Measurements from ENCODE around the gene BABAM2. TPM values are rescaled to one million over a fixed set of nuclear protein-coding genes. Genes with fewer than 3 reads are reported as not detected.

Gene BABAM2
- total RNA-seq, 4 donors from 2014 or later = 35.0 to 70.5 (median 51.5) TPM

GRCh38 chr2:28173377-28173776 lies 282.8 kb downstream of the BABAM2 start:
- H3K27me3 ChIP-seq = no peaks in the 10 kb centered on the region
- H3K9me3 ChIP-seq = peaks cover 0 to 7% (median 0%) of the 10 kb centered on the region in 4 donors
- H3K4me1 ChIP-seq = peaks cover 0 to 4% (median 0%) of the 10 kb centered on the region in 4 donors
- no peak overlapping the region for H3K27ac ChIP-seq
- DNase-seq = no peak
- no peaks in the 10 kb centered on the region for H3K36me3 ChIP-seq
- no peak for TF ChIP-seq POLR2A (IDR thresholded peaks at IDR 0.05)
- TF ChIP-seq CTCF (IDR thresholded peaks at IDR 0.05) = no peak
- H3K4me3 ChIP-seq = no peak overlapping the region

GRCh38 chr2:28174211-28174610 lies 283.7 kb downstream of the BABAM2 start:
- Histone ChIP-seq H3K4me3 (no peak overlapping the region), H3K27ac (no peak overlapping the region), H3K36me3 (no peaks in the 10 kb centered on the region), H3K4me1 (peaks cover 0 to 4% (median 0%) of the 10 kb centered on the region in 4 donors), H3K9me3 (peaks cover 0 to 7% (median 0%) of the 10 kb centered on the region in 4 donors), H3K27me3 (no peaks in the 10 kb centered on the region)
- TF ChIP-seq POLR2A (IDR thresholded peaks at IDR 0.05) (no peak), CTCF (IDR thresholded peaks at IDR 0.05) (no peak)
- DNase-seq = no peak

GRCh38 chr2:28175028-28175427 lies 284.5 kb downstream of the BABAM2 start:
- Histone ChIP-seq H3K27me3 (no peaks in the 10 kb centered on the region), H3K4me1 (peaks cover 0 to 4% (median 0%) of the 10 kb centered on the region in 4 donors), H3K4me3 (no peak overlapping the region), H3K9me3 (peaks cover 0 to 7% (median 0%) of the 10 kb centered on the region in 4 donors), H3K27ac (no peak overlapping the region), H3K36me3 (no peaks in the 10 kb centered on the region)
- no peak for DNase-seq
- TF ChIP-seq POLR2A (IDR thresholded peaks at IDR 0.05) = no peak
- TF ChIP-seq CTCF (IDR thresholded peaks at IDR 0.05) = peak in 2 of 6 experiments; percentile 28 to 43

GRCh38 chr2:28178946-28179345 lies 288.4 kb downstream of the BABAM2 start:
- no peak overlapping the region for H3K27ac ChIP-seq
- DNase-seq = no peak
- no peak overlapping the region for H3K4me3 ChIP-seq
- no peaks in the 10 kb centered on the region for H3K4me1 ChIP-seq
- no peaks in the 10 kb centered on the region for H3K27me3 ChIP-seq
- no peak for TF ChIP-seq CTCF (IDR thresholded peaks at IDR 0.05)
- TF ChIP-seq POLR2A (IDR thresholded peaks at IDR 0.05) = no peak
- no peaks in the 10 kb centered on the region for H3K36me3 ChIP-seq
- H3K9me3 ChIP-seq = peaks cover 0 to 7% (median 0%) of the 10 kb centered on the region in 4 donors

- no peak overlapping the region for H3K27ac ChIP-seq
- H3K27me3 ChIP-seq = no peaks in the 10 kb centered on the region
- no peaks in the 10 kb centered on the region for H3K4me1 ChIP-seq
- DNase-seq = no peak
- H3K9me3 ChIP-seq = no peaks in the 10 kb centered on the region
- no peak overlapping the region for H3K4me3 ChIP-seq
- no peak for TF ChIP-seq POLR2A (IDR thresholded peaks at IDR 0.05)
- no peak for TF ChIP-seq CTCF (IDR thresholded peaks at IDR 0.05)
- H3K36me3 ChIP-seq = no peaks in the 10 kb centered on the region
Measured at GRCh38 chr2:28181801-28182200, 291.3 kb downstream of the BABAM2 start.

- no peaks in the 10 kb centered on the region for H3K9me3 ChIP-seq
- no peak overlapping the region for H3K27ac ChIP-seq
- H3K4me1 ChIP-seq = no peaks in the 10 kb centered on the region
- TF ChIP-seq POLR2A (IDR thresholded peaks at IDR 0.05) (no peak), CTCF (IDR thresholded peaks at IDR 0.05) (no peak)
- no peak overlapping the region for H3K4me3 ChIP-seq
- DNase-seq = no peak
- H3K27me3 ChIP-seq = no peaks in the 10 kb centered on the region
- H3K36me3 ChIP-seq = no peaks in the 10 kb centered on the region
Measured at GRCh38 chr2:28182348-28182747, 291.8 kb downstream of the BABAM2 start.

All from Peyer's patch (tissue), 4 donors.